GM19324 (cell line): Measurements from ENCODE around the gene YLPM1.
"Not testable (repeated sequence)": the region's sequence is repeated elsewhere in the genome, so short reads cannot be mapped to it uniquely, and the experiment has no call there.

ENCODE experiments used
- ATAC-seq: cut with Tn5 transposase; IDR thresholded peaks from one replicate; pipeline ENCODE4 v1.9.1; 2021; ENCODE audit warnings: mild to moderate bottlenecking, moderate library complexity; ENCODE audit not compliant: unreplicated experiment, low FRiP score

The YLPM1 gene, protein sequence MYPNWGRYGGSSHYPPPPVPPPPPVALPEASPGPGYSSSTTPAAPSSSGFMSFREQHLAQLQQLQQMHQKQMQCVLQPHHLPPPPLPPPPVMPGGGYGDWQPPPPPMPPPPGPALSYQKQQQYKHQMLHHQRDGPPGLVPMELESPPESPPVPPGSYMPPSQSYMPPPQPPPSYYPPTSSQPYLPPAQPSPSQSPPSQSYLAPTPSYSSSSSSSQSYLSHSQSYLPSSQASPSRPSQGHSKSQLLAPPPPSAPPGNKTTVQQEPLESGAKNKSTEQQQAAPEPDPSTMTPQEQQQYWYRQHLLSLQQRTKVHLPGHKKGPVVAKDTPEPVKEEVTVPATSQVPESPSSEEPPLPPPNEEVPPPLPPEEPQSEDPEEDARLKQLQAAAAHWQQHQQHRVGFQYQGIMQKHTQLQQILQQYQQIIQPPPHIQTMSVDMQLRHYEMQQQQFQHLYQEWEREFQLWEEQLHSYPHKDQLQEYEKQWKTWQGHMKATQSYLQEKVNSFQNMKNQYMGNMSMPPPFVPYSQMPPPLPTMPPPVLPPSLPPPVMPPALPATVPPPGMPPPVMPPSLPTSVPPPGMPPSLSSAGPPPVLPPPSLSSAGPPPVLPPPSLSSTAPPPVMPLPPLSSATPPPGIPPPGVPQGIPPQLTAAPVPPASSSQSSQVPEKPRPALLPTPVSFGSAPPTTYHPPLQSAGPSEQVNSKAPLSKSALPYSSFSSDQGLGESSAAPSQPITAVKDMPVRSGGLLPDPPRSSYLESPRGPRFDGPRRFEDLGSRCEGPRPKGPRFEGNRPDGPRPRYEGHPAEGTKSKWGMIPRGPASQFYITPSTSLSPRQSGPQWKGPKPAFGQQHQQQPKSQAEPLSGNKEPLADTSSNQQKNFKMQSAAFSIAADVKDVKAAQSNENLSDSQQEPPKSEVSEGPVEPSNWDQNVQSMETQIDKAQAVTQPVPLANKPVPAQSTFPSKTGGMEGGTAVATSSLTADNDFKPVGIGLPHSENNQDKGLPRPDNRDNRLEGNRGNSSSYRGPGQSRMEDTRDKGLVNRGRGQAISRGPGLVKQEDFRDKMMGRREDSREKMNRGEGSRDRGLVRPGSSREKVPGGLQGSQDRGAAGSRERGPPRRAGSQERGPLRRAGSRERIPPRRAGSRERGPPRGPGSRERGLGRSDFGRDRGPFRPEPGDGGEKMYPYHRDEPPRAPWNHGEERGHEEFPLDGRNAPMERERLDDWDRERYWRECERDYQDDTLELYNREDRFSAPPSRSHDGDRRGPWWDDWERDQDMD (N-terminal part only)

DNA sequence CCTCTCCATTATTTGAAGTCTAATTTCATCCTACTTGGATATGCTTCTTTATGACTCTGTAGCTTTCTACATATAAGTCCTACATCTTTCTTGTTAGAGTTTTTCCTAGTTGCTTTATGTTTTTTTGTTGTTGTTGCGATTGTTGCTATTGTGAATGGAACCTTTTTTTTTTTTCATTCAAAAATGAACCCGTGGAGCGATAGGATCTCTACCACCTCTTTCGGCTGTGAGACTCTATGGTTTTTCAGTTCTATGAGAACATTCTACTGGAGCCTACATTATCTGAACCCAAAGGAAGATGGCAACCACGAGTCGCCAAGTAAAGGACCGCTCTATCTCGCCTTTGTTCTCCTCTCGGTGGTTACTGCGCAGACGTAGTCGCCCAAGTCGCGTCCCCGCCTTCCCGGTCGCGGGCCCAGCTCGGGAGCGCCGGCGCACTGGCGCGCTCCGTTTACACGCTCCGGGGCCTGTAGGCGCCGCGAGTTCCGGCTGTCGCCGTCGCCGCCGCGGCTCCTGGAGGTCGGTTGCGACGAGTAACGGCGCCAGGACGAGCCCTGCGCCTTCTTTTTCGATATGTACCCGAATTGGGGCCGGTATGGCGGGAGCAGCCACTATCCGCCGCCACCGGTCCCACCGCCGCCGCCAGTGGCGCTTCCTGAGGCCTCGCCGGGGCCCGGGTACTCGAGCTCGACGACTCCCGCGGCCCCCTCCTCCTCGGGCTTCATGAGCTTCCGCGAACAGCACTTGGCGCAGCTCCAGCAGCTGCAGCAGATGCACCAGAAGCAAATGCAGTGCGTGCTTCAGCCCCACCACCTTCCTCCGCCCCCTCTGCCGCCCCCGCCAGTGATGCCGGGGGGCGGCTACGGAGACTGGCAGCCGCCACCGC lies at the start of gene YLPM1:
TSS of gene YLPM1 (plus strand) at position 400 of the 886 bp plus-strand sequence. CDS start at position 574, 174 bp downstream.
- peak; percentile 96 for ATAC-seq

- no peak for ATAC-seq
Measured at GRCh38 chr14:74713395-74713735, 49.8 kb upstream of the YLPM1 start.

- ATAC-seq = no peak
Measured at GRCh38 chr14:74720526-74720925, 42.6 kb upstream of the YLPM1 start.

- no peak for ATAC-seq
Measured at GRCh38 chr14:74723134-74723533, 40.0 kb upstream of the YLPM1 start.

- ATAC-seq = no peak
Measured at GRCh38 chr14:74732387-74732786, 30.7 kb upstream of the YLPM1 start.

DNA sequence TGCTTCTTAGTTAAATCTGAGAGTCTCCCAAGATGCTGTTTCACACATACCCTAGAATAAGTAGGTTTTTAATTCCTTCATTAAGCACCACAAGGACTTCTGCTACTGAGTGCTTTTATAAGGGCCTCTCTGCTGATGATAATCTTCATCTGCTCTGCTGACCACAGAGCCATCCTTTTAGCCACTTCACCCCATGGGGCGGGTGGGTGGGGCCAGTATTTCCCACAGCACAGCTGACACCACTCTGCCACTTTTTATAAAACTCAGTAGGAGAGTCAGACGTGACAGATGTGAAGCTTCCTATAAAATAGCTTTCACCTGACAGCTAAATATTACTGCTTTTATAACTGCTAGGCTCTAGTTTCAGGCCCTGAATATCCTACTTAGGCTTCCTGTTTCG lies 29.9 kb upstream of the YLPM1 start:
- ATAC-seq = no peak

DNA sequence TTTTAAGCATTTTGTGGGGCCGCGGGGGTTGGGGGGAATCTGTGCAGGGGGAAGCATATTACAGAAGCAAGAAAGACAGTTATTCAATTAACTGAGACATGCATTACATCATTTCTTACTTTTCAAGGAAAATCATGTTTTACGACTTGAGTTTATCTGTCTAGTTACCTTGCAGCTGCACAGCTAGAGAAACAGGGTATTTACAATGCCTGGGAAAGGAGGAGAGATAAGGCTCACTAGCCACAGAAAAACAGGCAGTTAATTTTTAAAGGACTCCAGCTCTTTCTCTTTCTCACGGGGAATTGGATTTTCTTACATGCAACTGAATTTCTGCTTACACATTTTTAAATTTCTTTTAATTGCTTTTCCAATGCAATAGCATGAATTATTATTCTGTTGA lies 28.0 kb upstream of the YLPM1 start:
- ATAC-seq = no peak

- ATAC-seq = no peak
Measured at GRCh38 chr14:74737753-74738325, 25.3 kb upstream of the YLPM1 start.

DNA sequence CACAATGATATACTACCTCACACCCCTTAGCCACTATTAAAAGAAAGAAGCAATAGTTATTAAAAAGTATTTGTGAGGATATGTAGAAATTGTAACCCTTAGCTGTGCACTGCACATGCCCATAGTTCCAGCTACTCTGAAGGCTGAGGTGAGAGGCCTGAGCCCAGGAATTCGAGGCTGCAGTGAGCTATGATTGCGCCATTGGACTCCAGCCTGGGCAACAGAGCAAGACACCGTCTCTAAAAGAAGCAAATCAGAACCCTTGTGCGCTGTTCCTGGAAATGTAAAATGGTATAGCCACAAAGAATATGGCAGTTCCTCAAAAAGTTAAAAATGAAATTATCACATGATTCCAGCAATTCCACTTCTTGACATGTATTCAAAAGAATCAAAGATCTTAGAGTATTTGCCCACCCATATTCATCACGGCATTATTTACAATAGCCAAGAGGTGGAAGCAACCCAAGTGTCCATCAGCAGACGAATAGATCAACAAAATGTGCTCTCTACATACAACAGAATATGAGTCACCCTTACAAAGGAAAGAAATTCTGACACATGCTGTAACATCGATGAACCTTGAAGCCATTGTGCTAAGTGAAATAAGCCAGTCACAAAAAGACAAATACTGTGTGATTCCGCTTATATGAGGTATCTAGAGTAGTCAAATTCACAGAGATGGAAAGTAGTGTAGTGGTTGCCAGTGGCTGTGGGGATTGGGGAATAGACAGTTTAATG lies 23.7 kb upstream of the YLPM1 start:
- ATAC-seq = no peak

DNA sequence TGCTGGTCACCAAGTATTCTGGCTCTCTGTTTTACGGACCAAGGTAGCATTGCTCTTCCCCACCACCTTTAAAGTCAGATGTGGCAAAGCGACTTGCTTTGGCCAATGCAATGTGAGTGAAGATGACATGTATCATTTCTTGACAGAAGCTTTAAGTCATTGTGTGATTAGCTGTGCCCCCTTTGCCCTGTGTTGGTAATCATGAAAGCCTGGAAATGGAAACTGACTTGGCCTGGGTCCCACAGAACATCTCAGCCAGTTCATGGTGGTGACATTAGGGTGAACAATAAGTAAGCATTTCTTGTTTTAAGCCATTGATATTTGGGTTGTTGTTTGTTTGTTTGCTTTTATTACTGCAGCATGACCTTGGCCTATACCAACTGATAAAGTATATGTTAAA lies 15.9 kb upstream of the YLPM1 start:
- no peak for ATAC-seq

DNA sequence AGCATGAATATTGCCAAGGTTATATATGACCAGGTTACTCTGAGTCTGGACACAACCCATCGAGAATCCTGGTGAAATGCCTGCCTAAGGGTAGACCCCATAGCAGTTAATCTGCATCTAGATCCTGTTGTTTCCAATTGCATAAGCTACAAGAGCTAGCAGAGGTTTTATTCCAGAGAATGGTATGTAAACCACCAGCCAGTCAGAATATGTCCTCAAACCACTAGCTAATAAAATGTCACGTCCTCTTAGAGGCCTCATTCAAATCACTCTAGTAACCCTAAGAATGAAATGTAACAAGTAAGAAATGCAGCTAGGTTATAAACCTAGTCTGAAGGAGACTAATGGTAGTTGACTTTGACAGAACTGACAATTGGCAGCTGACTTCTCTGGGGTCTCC lies 9.0 kb upstream of the YLPM1 start:
- ATAC-seq = no peak

- ATAC-seq = no peak
Measured at GRCh38 chr14:74754899-74755298, 8.2 kb upstream of the YLPM1 start.

GRCh38 chr14:74756326-74756725 lies 6.8 kb upstream of the YLPM1 start:
- no peak for ATAC-seq

GRCh38 chr14:74758505-74758904 lies 4.6 kb upstream of the YLPM1 start:
- not testable (repeated sequence) for ATAC-seq

- no peak for ATAC-seq
Measured at GRCh38 chr14:74763803-74764531, 851 bp downstream of the YLPM1 start.

DNA sequence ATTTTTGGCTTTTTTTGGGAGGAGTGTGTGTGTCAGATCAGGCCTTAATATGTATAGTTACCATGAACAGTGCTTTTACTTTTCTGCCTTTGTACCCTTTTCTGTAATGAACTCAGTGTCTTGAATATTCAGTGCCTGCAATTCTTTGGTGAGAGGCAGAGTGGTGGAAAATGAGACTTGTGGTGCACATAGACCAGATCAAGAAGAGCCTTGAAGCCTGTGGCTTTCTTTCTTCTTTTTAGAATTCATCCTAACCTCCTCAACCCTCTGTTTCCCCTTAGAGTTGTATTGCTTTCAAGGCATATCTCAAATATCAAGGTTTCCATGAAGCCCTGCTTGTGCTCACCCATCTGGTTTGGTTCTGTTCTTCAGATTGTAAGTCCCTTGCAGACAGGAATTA lies 2.6 kb downstream of the YLPM1 start:
- ATAC-seq = no peak

- no peak for ATAC-seq
Measured at GRCh38 chr14:74771399-74771798, 8.3 kb downstream of the YLPM1 start.

DNA sequence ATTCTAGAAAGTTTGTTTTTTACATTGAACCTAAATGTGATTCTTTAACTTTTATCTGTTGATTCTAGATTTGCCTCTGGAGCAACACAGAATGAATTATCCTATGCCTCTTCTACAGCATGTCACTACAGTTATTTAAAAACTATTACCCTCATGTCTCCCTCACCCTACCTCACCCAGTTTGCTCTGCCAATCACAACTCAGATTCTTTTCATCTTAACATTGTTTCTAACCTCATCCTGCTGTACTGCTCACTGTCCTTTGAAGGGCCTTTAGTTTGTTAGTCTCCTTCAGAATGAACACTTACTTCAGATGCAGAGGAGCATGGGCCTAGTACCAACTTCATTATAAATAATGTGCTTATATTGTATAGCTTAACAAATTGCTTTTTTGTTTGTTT lies 21.5 kb downstream of the YLPM1 start:
- ATAC-seq = no peak
